ENCODE measurements around the gene IFITM10. TPM values are rescaled to one million over a fixed set of nuclear protein-coding genes. Genes with fewer than 3 reads are reported as not detected.

The IFITM10 gene
- total RNA-seq, 1 experiment from 2014 or later, result 2.0 TPM

GRCh38 chr11:1776944-1777715, 26.7 kb upstream of the IFITM10 start:
- BruUV-seq (replicated peaks), result no TSS peak
- Mint-ChIP-seq H3K36me3 (ENCODE audit: insufficient read depth, unreplicated experiment) (peaks cover under 1% of the 10 kb centered on the region), H3K4me1 (ENCODE audit: insufficient read depth, unreplicated experiment) (peaks cover 14% of the 10 kb centered on the region), H3K27me3 (ENCODE audit: insufficient read depth, unreplicated experiment) (no peaks in the 10 kb centered on the region), H3K4me3 (ENCODE audit: unreplicated experiment) (no peak overlapping the region), H3K9me3 (ENCODE audit: unreplicated experiment) (no peaks in the 10 kb centered on the region), H3K27ac (ENCODE audit: low read depth, unreplicated experiment) (no peak overlapping the region)
- intact Hi-C loops (cut with micrococcal nuclease), result no loop called here
- TF ChIP-seq CTCF (IDR thresholded peaks at IDR 0.05; ENCODE audit: unreplicated experiment), result no peak
- CTCF ChIA-PET, result interaction anchor here (0.6 to 1.1 kb wide), 6 partner anchors 25 to 1457 kb away, joined by 3 to 6 read pairs (median 4); no protein-coding TSS in a partner anchor
- no peak for DNase-seq (ENCODE audit: unreplicated experiment)
- POLR2A ChIA-PET, result interaction anchor here (1.0 kb wide), 1 partner anchor 9 kb away, joined by 3 read pairs; no protein-coding TSS in a partner anchor

- Mint-ChIP-seq H3K4me3 (ENCODE audit: unreplicated experiment) (no peak overlapping the region), H3K36me3 (ENCODE audit: insufficient read depth, unreplicated experiment) (peaks cover 6% of the 10 kb centered on the region), H3K4me1 (ENCODE audit: insufficient read depth, unreplicated experiment) (peaks cover 21% of the 10 kb centered on the region), H3K27ac (ENCODE audit: low read depth, unreplicated experiment) (no peak overlapping the region), H3K9me3 (ENCODE audit: unreplicated experiment) (no peaks in the 10 kb centered on the region), H3K27me3 (ENCODE audit: insufficient read depth, unreplicated experiment) (no peaks in the 10 kb centered on the region)
- no peak for TF ChIP-seq CTCF (IDR thresholded peaks at IDR 0.05; ENCODE audit: unreplicated experiment)
- DNase-seq (ENCODE audit: unreplicated experiment), result no peak
- ChIA-PET CTCF (no interaction called here), POLR2A (no interaction called here)
- intact Hi-C loops (cut with micrococcal nuclease), result no loop called here
- no TSS peak for BruUV-seq (replicated peaks)
These were observed 26.0 kb upstream of the IFITM10 start for GRCh38 chr11:1776331-1776851.

- H3K27me3 Mint-ChIP-seq (ENCODE audit: insufficient read depth, unreplicated experiment), result no peaks in the 10 kb centered on the region
- no TSS peak for BruUV-seq (replicated peaks)
- H3K4me1 Mint-ChIP-seq (ENCODE audit: insufficient read depth, unreplicated experiment), result peaks cover 34% of the 10 kb centered on the region
- CTCF ChIA-PET, result interaction anchor here (2.6 kb wide), 1 partner anchor 58 kb away, joined by 25 read pairs; the partner anchor contains the start of gene SYT8
- intact Hi-C loops (cut with micrococcal nuclease), result no loop called here
- no peaks in the 10 kb centered on the region for H3K9me3 Mint-ChIP-seq (ENCODE audit: unreplicated experiment)
- POLR2A ChIA-PET, result interaction anchor here (3.5 kb wide), 1 partner anchor 54 kb away, joined by 42 read pairs; no protein-coding TSS in a partner anchor
- DNase-seq (ENCODE audit: unreplicated experiment), result no peak
- no peak for TF ChIP-seq CTCF (IDR thresholded peaks at IDR 0.05; ENCODE audit: unreplicated experiment)
- H3K36me3 Mint-ChIP-seq (ENCODE audit: insufficient read depth, unreplicated experiment), result peaks cover 6% of the 10 kb centered on the region
- no peak overlapping the region for H3K27ac Mint-ChIP-seq (ENCODE audit: low read depth, unreplicated experiment)
- H3K4me3 Mint-ChIP-seq (ENCODE audit: unreplicated experiment), result no peak overlapping the region
These were observed 24.5 kb upstream of the IFITM10 start for GRCh38 chr11:1774886-1775285.

DNA sequence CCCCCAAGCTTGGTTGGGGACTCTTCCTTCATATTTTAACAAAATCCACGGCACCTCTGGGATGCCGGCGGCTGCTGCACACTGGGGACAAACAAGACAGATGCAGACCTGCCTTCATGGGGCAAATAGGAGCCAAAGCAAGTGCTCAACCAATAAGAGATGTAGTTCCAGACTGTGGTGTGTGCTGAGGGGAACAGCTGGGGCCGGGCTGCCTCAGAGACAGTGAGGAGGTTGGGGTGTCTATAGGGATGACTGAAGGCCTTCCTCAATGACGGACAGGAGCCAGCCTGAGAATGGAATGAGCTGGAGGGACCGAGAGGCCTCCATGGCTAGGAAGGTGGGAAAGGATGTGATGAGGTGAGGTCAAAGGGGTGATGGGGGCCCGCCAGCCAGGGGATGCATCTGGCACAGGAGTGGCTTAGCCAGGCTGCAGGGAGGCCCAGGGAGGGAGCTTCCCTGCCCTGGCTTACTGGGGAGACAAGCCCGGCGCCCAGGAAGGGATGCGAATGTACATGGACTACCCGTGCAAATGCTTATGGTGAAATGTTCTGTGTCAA, 23.7 kb upstream of the IFITM10 start:
- peaks cover 39% of the 10 kb centered on the region for H3K4me1 Mint-ChIP-seq (ENCODE audit: insufficient read depth, unreplicated experiment)
- H3K27ac Mint-ChIP-seq (ENCODE audit: low read depth, unreplicated experiment), result no peak overlapping the region
- TF ChIP-seq CTCF (IDR thresholded peaks at IDR 0.05; ENCODE audit: unreplicated experiment), result no peak
- no peaks in the 10 kb centered on the region for H3K9me3 Mint-ChIP-seq (ENCODE audit: unreplicated experiment)
- CTCF ChIA-PET, result interaction anchor here (0.7 to 2.6 kb wide), 4 partner anchors 10 to 81 kb away, joined by 3 to 25 read pairs (median 3); partner anchors contain the start of gene SYT8
- H3K36me3 Mint-ChIP-seq (ENCODE audit: insufficient read depth, unreplicated experiment), result peaks cover 6% of the 10 kb centered on the region
- BruUV-seq (replicated peaks), result no TSS peak
- intact Hi-C loops (cut with micrococcal nuclease), result no loop called here
- no peaks in the 10 kb centered on the region for H3K27me3 Mint-ChIP-seq (ENCODE audit: insufficient read depth, unreplicated experiment)
- DNase-seq (ENCODE audit: unreplicated experiment), result no peak
- no peak overlapping the region for H3K4me3 Mint-ChIP-seq (ENCODE audit: unreplicated experiment)
- POLR2A ChIA-PET, result interaction anchor here (0.7 to 4.2 kb wide), 5 partner anchors 12 to 1259 kb away, joined by 4 to 54 read pairs (median 25); partner anchors contain the start of genes IFITM10 and SYT8
